ENCODE data around the gene STEAP1. TPM values are rescaled to one million over a fixed set of nuclear protein-coding genes. Genes with fewer than 3 reads are reported as not detected.
"Not testable (repeated sequence)": the region's sequence is repeated elsewhere in the genome, so short reads cannot be mapped to it uniquely, and the experiment has no call there.

The STEAP1 gene
- total RNA-seq, 4 donors from 2014 or later: 4.1 to 36.4 (median 18.6) TPM

- intact Hi-C loops (cut with DNase I; ENCODE audit: low total_unique reads); H3K27ac ChIP-seq; H3K4me3 ChIP-seq; in situ Hi-C loops (cut with MboI; ENCODE audit: low pct_ligation_motif_present in 1 of 4, low pct_unique_long_range_greater_than_20kb in 1 of 4, low sequenced_read_pairs in 3 of 4); DNase-seq; H3K36me3 ChIP-seq; H3K4me1 ChIP-seq; H3K9me3 ChIP-seq; H3K27me3 ChIP-seq: not testable (repeated sequence)
- WGBS, 2 donors (ENCODE audit: low coverage in 1 of 2): 79% methylated on average over 13 of the region's 14 CpGs; no CpG with 5 or more reads in 1 of the 2 donors
Observed at GRCh38 chr7:90147079-90147960, 6.9 kb upstream of the STEAP1 start.

- H3K27me3 ChIP-seq; in situ Hi-C loops (cut with MboI; ENCODE audit: low pct_ligation_motif_present in 1 of 4, low pct_unique_long_range_greater_than_20kb in 1 of 4, low sequenced_read_pairs in 3 of 4); H3K36me3 ChIP-seq; H3K4me3 ChIP-seq; DNase-seq; H3K4me1 ChIP-seq; H3K27ac ChIP-seq; intact Hi-C loops (cut with DNase I; ENCODE audit: low total_unique reads); H3K9me3 ChIP-seq: not testable (repeated sequence)
- TF ChIP-seq CTCF (IDR thresholded peaks at IDR 0.05): peak in 4 of 5 experiments; percentile 10 to 42 (median 28)
Observed at GRCh38 chr7:90149428-90149827, 4.8 kb upstream of the STEAP1 start.

GRCh38 chr7:90151884-90152283 is 2.4 kb upstream of the STEAP1 start:
- peaks cover 0 to 13% (median 5%) of the 10 kb centered on the region in 4 donors for H3K4me1 ChIP-seq
- WGBS, 2 donors (ENCODE audit: low coverage in 1 of 2): 71 to 76% methylated on average over 3 of the region's 3 CpGs
- H3K27ac ChIP-seq; H3K4me3 ChIP-seq; intact Hi-C loops (cut with DNase I; ENCODE audit: low total_unique reads); H3K9me3 ChIP-seq; H3K27me3 ChIP-seq; DNase-seq; H3K36me3 ChIP-seq: not testable (repeated sequence)
- in situ Hi-C loops (cut with MboI; ENCODE audit: low pct_ligation_motif_present in 1 of 4, low pct_unique_long_range_greater_than_20kb in 1 of 4, low sequenced_read_pairs in 3 of 4): loop anchor here (10.0 to 25.0 kb wide), 4 partner anchors 110 to 283 kb away; partner anchors contain the start of gene CLDN12 (in 2 of the 4)

- WGBS, 2 donors (ENCODE audit: low coverage in 1 of 2): 29 to 37% methylated on average over 9 of the region's 9 CpGs
- intact Hi-C loops (cut with DNase I; ENCODE audit: low total_unique reads); H3K36me3 ChIP-seq; H3K27me3 ChIP-seq; DNase-seq; H3K9me3 ChIP-seq; H3K27ac ChIP-seq; H3K4me3 ChIP-seq: not testable (repeated sequence)
- peaks cover 0 to 13% (median 5%) of the 10 kb centered on the region in 4 donors for H3K4me1 ChIP-seq
- TF ChIP-seq CTCF (IDR thresholded peaks at IDR 0.05): peak; percentile 56 to 82 (median 58)
- in situ Hi-C loops (cut with MboI; ENCODE audit: low pct_ligation_motif_present in 1 of 4, low pct_unique_long_range_greater_than_20kb in 1 of 4, low sequenced_read_pairs in 3 of 4): loop anchor here (10.0 to 25.0 kb wide), 4 partner anchors 110 to 282 kb away; partner anchors contain the start of gene CLDN12 (in 2 of the 4)
Observed at GRCh38 chr7:90152642-90153253, 1.5 kb upstream of the STEAP1 start.

DNA sequence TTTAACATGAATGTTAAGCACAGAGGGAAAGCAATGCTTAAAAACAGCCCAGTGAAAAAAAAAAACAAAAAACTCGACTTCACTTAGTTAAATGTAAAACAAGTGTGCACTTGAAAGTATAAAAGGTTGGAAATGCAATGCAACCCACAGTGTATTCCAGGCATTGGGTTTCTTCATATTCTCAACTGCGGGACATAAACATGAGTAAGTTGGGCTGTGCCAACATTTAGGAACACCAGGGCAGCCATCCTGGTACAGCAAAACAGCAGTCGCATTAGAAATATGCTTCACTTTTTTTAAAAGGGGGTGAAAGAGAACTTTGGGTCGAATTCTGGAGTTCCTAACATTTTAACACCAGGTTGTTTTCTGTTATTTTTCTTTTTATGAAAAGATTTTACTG is 937 bp downstream of the STEAP1 start:
- 65 to 75% methylated on average over 4 of the region's 4 CpGs for WGBS, 2 donors (ENCODE audit: low coverage in 1 of 2)
- no peak for DNase-seq
- Histone ChIP-seq H3K27ac (peak overlapping the region in 2 of 4 donors; percentile 10 to 73), H3K4me1 (peaks cover 0 to 13% (median 5%) of the 10 kb centered on the region in 4 donors), H3K36me3 (no peaks in the 10 kb centered on the region), H3K9me3 (no peaks in the 10 kb centered on the region), H3K4me3 (no peak overlapping the region), H3K27me3 (no peaks in the 10 kb centered on the region)
- intact Hi-C loops (cut with DNase I; ENCODE audit: low total_unique reads) (loop anchor here (2.0 kb wide), 1 partner anchor 274 kb away; no protein-coding TSS in a partner anchor), in situ Hi-C loops (cut with MboI; ENCODE audit: low pct_ligation_motif_present in 1 of 4, low pct_unique_long_range_greater_than_20kb in 1 of 4, low sequenced_read_pairs in 3 of 4) (loop anchor here (10.0 to 25.0 kb wide), 4 partner anchors 107 to 280 kb away; partner anchors contain the start of gene CLDN12 (in 2 of the 4))
- TF ChIP-seq CTCF (IDR thresholded peaks at IDR 0.05) (no peak), EP300 (IDR thresholded peaks at IDR 0.05; ENCODE audit: low read depth) (no peak), POLR2A (IDR thresholded peaks at IDR 0.05) (no peak), POLR2AphosphoS5 (IDR thresholded peaks at IDR 0.05) (no peak)

DNA sequence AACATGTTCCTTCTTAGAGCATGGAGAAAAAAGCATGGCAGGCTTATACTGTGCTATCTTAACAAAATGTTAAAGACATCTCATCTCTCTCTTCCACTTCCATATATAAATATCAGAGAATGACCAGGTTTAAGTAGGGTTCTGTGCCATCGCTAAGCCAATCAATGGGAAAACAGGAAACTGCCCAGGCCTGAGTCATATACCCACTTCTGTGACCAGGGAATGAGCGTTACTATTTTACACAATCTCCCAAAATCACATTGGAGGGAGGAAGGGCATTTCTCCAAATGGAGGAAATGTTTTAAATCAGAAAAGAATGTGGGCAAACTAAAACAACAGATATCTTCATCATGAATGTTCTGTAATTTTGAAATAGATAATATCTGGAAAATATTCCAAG is 3.1 kb downstream of the STEAP1 start:
- H3K27me3 ChIP-seq; H3K9me3 ChIP-seq; H3K36me3 ChIP-seq; intact Hi-C loops (cut with DNase I; ENCODE audit: low total_unique reads); H3K4me3 ChIP-seq; H3K27ac ChIP-seq; DNase-seq: not testable (repeated sequence)
- in situ Hi-C loops (cut with MboI; ENCODE audit: low pct_ligation_motif_present in 1 of 4, low pct_unique_long_range_greater_than_20kb in 1 of 4, low sequenced_read_pairs in 3 of 4): loop anchor here (10.0 to 25.0 kb wide), 4 partner anchors 105 to 277 kb away; partner anchors contain the start of gene CLDN12 (in 2 of the 4)
- H3K4me1 ChIP-seq: peaks cover 0 to 13% (median 5%) of the 10 kb centered on the region in 4 donors
- 71 to 79% methylated on average over 2 of the region's 2 CpGs for WGBS, 2 donors (ENCODE audit: low coverage in 1 of 2)

DNA sequence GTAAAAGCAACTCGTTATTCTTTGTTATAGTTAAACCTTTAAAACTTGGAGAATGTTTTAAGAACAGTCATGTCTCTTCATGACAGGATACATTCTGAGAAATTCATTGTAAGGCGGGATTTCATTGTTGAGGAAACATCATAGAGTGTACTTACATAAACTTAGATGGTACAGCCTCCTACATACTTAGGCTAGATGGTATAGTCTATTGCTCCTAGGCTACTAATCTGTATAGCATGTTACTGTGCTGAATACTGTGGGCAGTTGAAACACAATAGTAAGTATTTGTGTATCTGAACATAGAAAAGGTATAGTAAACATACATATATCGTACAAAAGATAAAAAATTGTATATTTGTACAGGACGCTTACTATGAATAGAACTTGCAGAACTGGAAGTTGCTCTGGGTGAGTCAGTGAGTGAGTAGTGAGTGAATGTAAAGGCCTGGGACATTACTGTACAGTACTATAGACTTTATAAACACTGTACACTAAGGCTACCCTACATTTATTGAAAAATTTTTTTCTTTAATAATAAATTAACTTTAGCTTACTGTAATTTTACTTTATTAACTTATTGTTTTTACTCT is 3.6 kb downstream of the STEAP1 start:
- in situ Hi-C loops (cut with MboI; ENCODE audit: low pct_ligation_motif_present in 1 of 4, low pct_unique_long_range_greater_than_20kb in 1 of 4, low sequenced_read_pairs in 3 of 4): loop anchor here (10.0 to 25.0 kb wide), 4 partner anchors 104 to 277 kb away; partner anchors contain the start of gene CLDN12 (in 2 of the 4)
- H3K4me3 ChIP-seq; intact Hi-C loops (cut with DNase I; ENCODE audit: low total_unique reads): not testable (repeated sequence)

More for the DNA sequence above, 3.6 kb downstream of the STEAP1 start:
- H3K36me3 ChIP-seq, DNase-seq, H3K9me3 ChIP-seq, H3K27me3 ChIP-seq, H3K27ac ChIP-seq: not testable (repeated sequence)
- WGBS, 2 donors (ENCODE audit: low coverage in 1 of 2): 72 to 78% methylated on average over 4 of the region's 4 CpGs
- H3K4me1 ChIP-seq: peaks cover 0 to 13% (median 5%) of the 10 kb centered on the region in 4 donors
